Astrocyte (in vitro differentiated cells and primary cell): ENCODE data around the gene NAAA.

Experiments used
- CTCF ChIP-seq: IDR thresholded peaks from 2 replicates; pipeline ENCODE4 v1.5.1; 2011; ENCODE audit warnings: low read depth, mild to moderate bottlenecking, inconsistent platforms, low read length, moderate library complexity; ENCODE audit not compliant: insufficient read depth
- EZH2 ChIP-seq: IDR thresholded peaks from 2 replicates; pipeline ENCODE4 v1.6.1; 2012; ENCODE audit warnings: mild to moderate bottlenecking, low read length, inconsistent platforms; ENCODE audit not compliant: insufficient read depth

GRCh38 chr4:75902352-75902751 lies 38.5 kb downstream of the NAAA start, which contains the start of gene PPEF2:
- TF ChIP-seq CTCF (no peak), EZH2 (no peak)
